HepG2 (cell line): ENCODE results near the gene TMEM273. TPM values are rescaled to one million over a fixed set of nuclear protein-coding genes. Genes with fewer than 3 reads are reported as not detected.

Experiments
- ATAC-seq: fragments of 200-7000 bp; cut with Tn5 transposase; 3 replicates; pipeline ENCODE4 v1.9.1; 2020; ENCODE audit warnings: mild to moderate bottlenecking, moderate library complexity
- BruUV-seq: library from RNA; stranded (reverse); fragments of 400-500 nt; replicated peaks from 2 replicates; lab custom pipeline; 2021; lab: Mats Ljungman, UMichigan
- CTCF ChIA-PET: fragments of 300-600 bp; formaldehyde crosslinking; extraction: SDS; loops from one replicate; lab custom pipeline; 2021; ENCODE audit warnings: low total read pairs, inconsistent platforms, low intra/inter-chr PET ratio; lab: Yijun Ruan, JAX
- POLR2A ChIA-PET: fragments of 350-600 bp; sonication (Branson Sonifier 250); formaldehyde crosslinking; loops from one replicate; lab custom pipeline; 2020; ENCODE audit warnings: antibody characterized with exemption, inconsistent platforms; lab: Yijun Ruan, JAX
- DNase-seq: peaks from one replicate; pipeline ENCODE4 v3.0.0-alpha.2; 2015; ENCODE audit warnings: low spot score
- FAIRE-seq: peaks from 3 replicates; lab custom pipeline; 2011; peaks lifted over from hg19 to GRCh38; lab: Jason Lieb, UNC
- H2AFZ ChIP-seq: one replicate; pipeline ENCODE4 v1.6.1; 2011; ENCODE audit warnings: low read length, inconsistent platforms
- H3K27ac ChIP-seq: fragments of 300-600 bp; 3 replicates; pipeline ENCODE4 v1.8.0; 2011; ENCODE audit warnings: mixed run types, mild to moderate bottlenecking, mixed read lengths, low read length, inconsistent platforms; ENCODE audit not compliant: insufficient read depth; ENCODE audit errors: extremely low read length
- H3K27me3 ChIP-seq, 2 experiments: fragments of 200-600 bp in 1 of 2; 2 replicates in 1 of 2; 3 replicates in 1 of 2; pipeline versions ENCODE4 v1.6.0 to v1.8.0; 2011; ENCODE audit warnings: low read length in 2 of 2, mild to moderate bottlenecking in 2 of 2, moderate library complexity in 2 of 2, inconsistent platforms in 1 of 2; ENCODE audit not compliant: insufficient read depth in 2 of 2, control insufficient read depth in 1 of 2
- H3K36me3 ChIP-seq, 2 experiments: fragments of 200-600 bp in 1 of 2; replicated peaks in 1 of 2; 2 replicates in 1 of 2; 3 replicates in 1 of 2; pipeline versions ENCODE4 v1.5.1 to v1.8.0; 2011; ENCODE audit warnings: low read length in 2 of 2, inconsistent platforms in 1 of 2; ENCODE audit not compliant: insufficient read depth in 2 of 2, control insufficient read depth in 1 of 2
- H3K4me1 ChIP-seq: 2 replicates; pipeline ENCODE4 v1.5.1; 2012; ENCODE audit warnings: low read length, inconsistent platforms; ENCODE audit not compliant: insufficient read depth
- H3K4me2 ChIP-seq: 2 replicates; pipeline ENCODE4 v1.6.0; 2011; ENCODE audit warnings: low read depth, low read length, inconsistent platforms
- H3K4me3 ChIP-seq, 3 experiments: fragments of 200-600 bp in 1 of 3; sonication (generic), shearing (Covaris generic) in 1 of 3; replicated peaks in 1 of 3; 2 replicates each; pipeline ENCODE4 v1.5.1; 2011 to 2016; ENCODE audit warnings: low read length in 3 of 3, inconsistent platforms in 2 of 3, low read depth in 2 of 3, mild to moderate bottlenecking in 2 of 3, control low read depth in 1 of 3, mixed read lengths in 1 of 3; ENCODE audit not compliant: insufficient read depth in 1 of 3
- H3K79me2 ChIP-seq: one replicate; pipeline ENCODE4 v1.6.1; 2011; ENCODE audit warnings: low read length, inconsistent platforms; ENCODE audit not compliant: insufficient read depth
- H3K9ac ChIP-seq: 2 replicates; pipeline ENCODE4 v1.6.0; 2011; ENCODE audit warnings: mild to moderate bottlenecking, low read depth, low read length, inconsistent platforms; ENCODE audit not compliant: insufficient read depth
- H3K9me3 ChIP-seq: 2 replicates; pipeline ENCODE4 v1.5.1; 2012; ENCODE audit warnings: mild to moderate bottlenecking, low read length
- H4K20me1 ChIP-seq: 2 replicates; pipeline ENCODE4 v1.6.0; 2011; ENCODE audit warnings: inconsistent platforms, mild to moderate bottlenecking, low read length, moderate library complexity; ENCODE audit not compliant: insufficient read depth
- BHLHE40 ChIP-seq: IDR thresholded peaks from 2 replicates; pipeline ENCODE4 v1.6.1; 2011; ENCODE audit warnings: low read length, improper control_type of control experiment
- KDM2A ChIP-seq: sonication (generic); formaldehyde crosslinking; IDR thresholded peaks from 2 replicates; pipeline ENCODE4 v1.4.0; 2020; ENCODE audit warnings: low read depth, missing genetic modification reagents, borderline replicate concordance
- KMT2A ChIP-seq: sonication (generic); formaldehyde crosslinking; IDR thresholded peaks from 2 replicates; pipeline ENCODE4 v1.4.0; 2020; ENCODE audit warnings: missing genetic modification reagents
- MBD4 ChIP-seq: IDR thresholded peaks from 2 replicates; pipeline ENCODE4 v1.6.1; 2012; ENCODE audit warnings: low read length, inconsistent platforms, borderline replicate concordance
- POLR2A ChIP-seq, 2 experiments: IDR thresholded peaks; 2 replicates each; pipeline ENCODE4 v1.6.1; 2011; ENCODE audit warnings: low read depth in 2 of 2, low read length in 2 of 2, mild to moderate bottlenecking in 1 of 2, moderate library complexity in 1 of 2; ENCODE audit not compliant: insufficient read depth in 1 of 2
- SCMH1 ChIP-seq: sonication (generic); formaldehyde crosslinking; IDR thresholded peaks from 2 replicates; pipeline ENCODE4 v1.9.0; 2021; ENCODE audit warnings: missing genetic modification reagents, mild to moderate bottlenecking, borderline replicate concordance
- SOX13 ChIP-seq, 3 experiments: fragments of 450-650 bp in 1 of 3; sonication (generic) in 1 of 3; formaldehyde crosslinking in 1 of 3; IDR thresholded peaks in 2 of 3; conservative IDR thresholded peaks in 1 of 3; 2 replicates each; pipeline versions ENCODE4 v1.5.0 to v1.6.1; 2016 to 2020; ENCODE audit warnings: antibody characterized with exemption in 1 of 3, mild to moderate bottlenecking in 1 of 3, missing compliant biosample characterization in 1 of 3, missing genetic modification reagents in 1 of 3, moderate library complexity in 1 of 3
- SOX6 ChIP-seq, 2 experiments: fragments of 450-650 bp in 1 of 2; sonication (generic) in 1 of 2; formaldehyde crosslinking in 1 of 2; IDR thresholded peaks; 2 replicates each; pipeline versions ENCODE4 v1.4.0 to v1.6.1; 2017 to 2020; ENCODE audit warnings: antibody characterized with exemption in 1 of 2, mild to moderate bottlenecking in 1 of 2, missing genetic modification reagents in 1 of 2
- TEAD2 ChIP-seq: sonication (generic); formaldehyde crosslinking; IDR thresholded peaks from 2 replicates; pipeline ENCODE4 v1.9.0; 2021; ENCODE audit warnings: missing genetic modification reagents
- ZKSCAN5 ChIP-seq: sonication (generic); formaldehyde crosslinking; IDR thresholded peaks from 2 replicates; pipeline ENCODE4 v1.5.1; 2020; ENCODE audit warnings: mild to moderate bottlenecking, missing genetic modification reagents
- ZNF124 ChIP-seq: sonication (generic); formaldehyde crosslinking; IDR thresholded peaks from 2 replicates; pipeline ENCODE4 v1.4.0; 2020; ENCODE audit warnings: missing genetic modification reagents
- ZNF143 ChIP-seq: sonication (generic); formaldehyde crosslinking; IDR thresholded peaks from 2 replicates; pipeline ENCODE4 v1.4.0; 2020; ENCODE audit warnings: missing genetic modification reagents
- ZNF367 ChIP-seq: sonication (generic); formaldehyde crosslinking; IDR thresholded peaks from 2 replicates; pipeline ENCODE4 v1.4.0; 2020; ENCODE audit warnings: missing genetic modification reagents, borderline replicate concordance
- ZNF614 ChIP-seq: IDR thresholded peaks from 2 replicates; pipeline ENCODE4 v1.6.1; 2018; ENCODE audit warnings: missing biosample characterization, missing genetic modification reagents, inconsistent platforms, borderline replicate concordance
- WGBS: methylation state at CpG from one replicate; pipeline ENCODE4 v1.1.6; 2017; ENCODE audit warnings: low lambda C conversion rate; 5-methylcytosine and 5-hydroxymethylcytosine counted together
- in situ Hi-C: cut with HindIII; loops from 2 replicates; pipeline ENCODE4 v1.10.0; 2017; ENCODE audit warnings: low pct_unique_long_range_greater_than_20kb; ENCODE audit not compliant: extremely low pct_ligation_motif_present
- intact Hi-C: fragments of 100-400 bp; cut with micrococcal nuclease; formaldehyde crosslinking; loops from one replicate; pipeline ENCODE4 v1.10.0; 2022; ENCODE audit not compliant: unreplicated experiment
- polyA plus RNA-seq, 8 experiments: library from polyadenylated mRNA; depleted of rRNA in 3 of 8; stranded (reverse) in 7 of 8; unstranded in 1 of 8; fragments of >200 nt; fragmentation: Illumina TruSeq in 4 of 8; extraction: Trizol in 4 of 8; gene quantifications; 2 replicates each; pipeline versions ENCODE4 v1.2.1 to v1.2.3, GENCODE V29; 2011 to 2016; ENCODE audit warnings: low read depth in 4 of 8, missing spikeins in 1 of 8, mixed read lengths in 1 of 8; ENCODE audit not compliant: insufficient read depth in 1 of 8
- total RNA-seq, 5 experiments: library from RNA; depleted of rRNA; stranded (reverse); fragments of >200 nt; fragmentation: Illumina TruSeq; extraction: Trizol; gene quantifications; 2 replicates each; pipeline ENCODE4 v1.2.3, GENCODE V29; 2016; ENCODE audit warnings: low read depth in 1 of 5
- TF ChIP-seq, protein P1 (sequence below): sonication (generic); formaldehyde crosslinking; IDR thresholded peaks from 2 replicates; pipeline ENCODE4 v1.5.0; 2020; ENCODE audit warnings: missing genetic modification reagents, mild to moderate bottlenecking, borderline replicate concordance
- TF ChIP-seq, protein P2 (sequence below): sonication (generic); IDR thresholded peaks from 2 replicates; pipeline ENCODE4 v1.6.1; 2016; ENCODE audit warnings: low read depth, borderline replicate concordance

TMEM273 gene
- total and polyA plus RNA-seq, 2 of the 13 experiments (the other 11 are each of a cell fraction or from before 2014, with no cell fraction given): not detected

- intact Hi-C loops: no loop called here
- ChIA-PET CTCF (no interaction called here), POLR2A (no interaction called here)
- Histone ChIP-seq H3K4me2 (no peak overlapping the region), H3K27me3 (no peaks in the 10 kb centered on the region; a peak in 1 of 5 replicates), H3K36me3 (no peaks in the 10 kb centered on the region), H2AFZ (no peak overlapping the region)
- FAIRE-seq: no peak
- no peak for ATAC-seq
- TF ChIP-seq ZNF124 (CRISPR knock-in tag) (no peak), ZKSCAN5 (CRISPR knock-in tag) (no peak), SCMH1 (CRISPR knock-in tag) (no peak), KDM2A (CRISPR knock-in tag) (no peak), POLR2A (IDR thresholded peaks at IDR 0.05; ENCODE audit: insufficient read depth in 1 of 2, low read depth in 2 of 2, low read length in 2 of 2) (no peak), ZNF143 (no peak), SOX6 (IDR thresholded peaks at IDR 0.05) (no peak), SOX6 (CRISPR knock-in tag; IDR thresholded peaks at IDR 0.05) (no peak)
- TF ChIP-seq, all 625 proteins: peak for 0
- Histone ChIP-seq H3K4me3 (no peak overlapping the region), H3K27ac (no peak overlapping the region), H3K79me2 (no peaks in the 10 kb centered on the region), H4K20me1 (no peaks in the 10 kb centered on the region), H3K9ac (no peak overlapping the region), H3K4me1 (no peaks in the 10 kb centered on the region), H3K9me3 (no peaks in the 10 kb centered on the region)
- in situ Hi-C loops: no loop called here
- no TSS peak for BruUV-seq
- no peak for DNase-seq
- 1% methylated on average over 3 of the region's 3 CpGs for WGBS
Observed at GRCh38 chr10:49205206-49205605, 17.0 kb upstream of the TMEM273 start.

GRCh38 chr10:49204119-49204518, 15.9 kb upstream of the TMEM273 start:
- in situ Hi-C loops: no loop called here
- ATAC-seq: no peak
- TF ChIP-seq KMT2A (CRISPR knock-in tag) (no peak), TEAD2 (CRISPR knock-in tag) (no peak), BHLHE40 (no peak), ZNF367 (CRISPR knock-in tag) (no peak), MBD4 (no peak), SOX13 (IDR thresholded peaks at IDR 0.05) (no peak), SOX13 (CRISPR knock-in tag; conservative IDR thresholded peaks at IDR 0.05 in 1 of 2, IDR thresholded peaks at IDR 0.05 in 1 of 2) (no peak), ZNF614 (no peak)
- TF ChIP-seq, protein P1, sequence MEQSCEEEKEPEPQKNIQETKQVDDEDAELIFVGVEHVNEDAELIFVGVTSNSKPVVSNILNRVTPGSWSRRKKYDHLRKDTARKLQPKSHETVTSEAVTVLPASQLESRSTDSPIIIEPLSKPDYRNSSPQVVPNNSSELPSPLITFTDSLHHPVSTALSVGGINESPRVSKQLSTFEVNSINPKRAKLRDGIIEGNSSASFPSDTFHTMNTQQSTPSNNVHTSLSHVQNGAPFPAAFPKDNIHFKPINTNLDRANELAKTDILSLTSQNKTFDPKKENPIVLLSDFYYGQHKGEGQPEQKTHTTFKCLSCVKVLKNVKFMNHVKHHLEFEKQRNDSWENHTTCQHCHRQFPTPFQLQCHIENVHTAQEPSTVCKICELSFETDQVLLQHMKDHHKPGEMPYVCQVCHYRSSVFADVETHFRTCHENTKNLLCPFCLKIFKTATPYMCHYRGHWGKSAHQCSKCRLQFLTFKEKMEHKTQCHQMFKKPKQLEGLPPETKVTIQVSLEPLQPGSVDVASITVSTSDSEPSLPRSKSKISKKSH: no peak
- TF ChIP-seq, protein P2, sequence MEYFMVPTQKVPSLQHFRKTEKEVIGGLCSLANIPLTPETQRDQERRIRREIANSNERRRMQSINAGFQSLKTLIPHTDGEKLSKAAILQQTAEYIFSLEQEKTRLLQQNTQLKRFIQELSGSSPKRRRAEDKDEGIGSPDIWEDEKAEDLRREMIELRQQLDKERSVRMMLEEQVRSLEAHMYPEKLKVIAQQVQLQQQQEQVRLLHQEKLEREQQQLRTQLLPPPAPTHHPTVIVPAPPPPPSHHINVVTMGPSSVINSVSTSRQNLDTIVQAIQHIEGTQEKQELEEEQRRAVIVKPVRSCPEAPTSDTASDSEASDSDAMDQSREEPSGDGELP: no peak

More at GRCh38 chr10:49204119-49204518, 15.9 kb upstream of the TMEM273 start:
- POLR2A ChIA-PET: no interaction called here
- intact Hi-C loops: no loop called here
- no peak overlapping the region for H3K27ac ChIP-seq
- H3K9ac ChIP-seq: no peak overlapping the region
- no peak overlapping the region for H3K4me3 ChIP-seq
- DNase-seq (no peak), FAIRE-seq (no peak)
- H3K79me2 ChIP-seq: no peaks in the 10 kb centered on the region
- H3K27me3 ChIP-seq: no peaks in the 10 kb centered on the region; a peak in 1 of 5 replicates
- H3K9me3 ChIP-seq: no peaks in the 10 kb centered on the region
- no TSS peak for BruUV-seq
- H3K36me3 ChIP-seq: no peaks in the 10 kb centered on the region
- H2AFZ ChIP-seq: no peak overlapping the region
- H4K20me1 ChIP-seq: no peaks in the 10 kb centered on the region
- no peak overlapping the region for H3K4me2 ChIP-seq
- CTCF ChIA-PET: no interaction called here
- no peaks in the 10 kb centered on the region for H3K4me1 ChIP-seq
- WGBS: 2% methylated on average over 1 of the region's 1 CpG
